SK-N-SH (cell line): ENCODE measurements around the gene RAPSN. TPM values are rescaled to one million over a fixed set of nuclear protein-coding genes. Genes with fewer than 3 reads are reported as not detected.

Experiments used
- CTCF ChIA-PET: fragments of 300-600, 350-600 bp; formaldehyde crosslinking; extraction: SDS; loops from one replicate; lab custom pipeline; 2021; lab: Yijun Ruan, JAX
- POLR2A ChIA-PET: fragments of 350-600 bp; sonication (Branson Sonifier 250); formaldehyde crosslinking; extraction: SDS; loops from one replicate; lab custom pipeline; 2020; ENCODE audit warnings: antibody characterized with exemption, inconsistent platforms; lab: Yijun Ruan, JAX
- DNase-seq: peaks from one replicate; pipeline ENCODE4 v3.0.0; 2012
- H2AFZ ChIP-seq: fragments of 200-600 bp; sonication (generic); 2 replicates; pipeline ENCODE4 v1.8.1; 2016; ENCODE audit warnings: antibody characterized with exemption, mild to moderate bottlenecking, low read depth
- H3F3A ChIP-seq: fragments of 200-600 bp; sonication (generic); replicated peaks from 2 replicates; pipeline ENCODE3; 2016; ENCODE audit warnings: antibody characterized with exemption, mild to moderate bottlenecking; ENCODE audit not compliant: insufficient read depth
- H3K27ac ChIP-seq, 2 experiments: fragments of 200-500 bp in 1 of 2; fragments of 200-600 bp in 1 of 2; sonication (Bioruptor generic) in 1 of 2; sonication (generic), shearing (Covaris generic) in 1 of 2; 2 replicates each; pipeline versions ENCODE4 v1.5.1 to v1.6.1; 2014 to 2016; ENCODE audit warnings: low read depth in 2 of 2, inconsistent platforms in 1 of 2, low read length in 1 of 2, mild to moderate bottlenecking in 1 of 2, mixed read lengths in 1 of 2
- H3K27me3 ChIP-seq: fragments of 200-600 bp; sonication (generic), shearing (Covaris generic); 2 replicates; pipeline ENCODE4 v1.6.1; 2016; ENCODE audit warnings: mixed run types; ENCODE audit not compliant: insufficient read depth
- H3K36me3 ChIP-seq, 2 experiments: fragments of 200-500 bp in 1 of 2; fragments of 200-600 bp in 1 of 2; sonication (Bioruptor generic) in 1 of 2; sonication (generic) in 1 of 2; replicated peaks in 1 of 2; 2 replicates each; pipeline versions ENCODE3 to v1.5.1; 2014 to 2016; ENCODE audit warnings: low read length in 1 of 2, mild to moderate bottlenecking in 1 of 2; ENCODE audit not compliant: insufficient read depth in 2 of 2, control insufficient read depth in 1 of 2
- H3K4me1 ChIP-seq, 2 experiments: fragments of 200-500 bp in 1 of 2; fragments of 200-600 bp in 1 of 2; sonication (Bioruptor generic) in 1 of 2; sonication (generic), shearing (Covaris generic) in 1 of 2; 2 replicates each; pipeline versions ENCODE4 v1.5.1 to v1.6.1; 2014 to 2016; ENCODE audit warnings: low read depth in 1 of 2, low read length in 1 of 2, mixed run types in 1 of 2; ENCODE audit not compliant: insufficient read depth in 2 of 2, control insufficient read depth in 1 of 2
- H3K4me2 ChIP-seq: fragments of 200-600 bp; sonication (generic), shearing (Covaris generic); 2 replicates; pipeline ENCODE4 v1.6.1; 2017; ENCODE audit warnings: mixed run types
- H3K4me3 ChIP-seq, 2 experiments: fragments of 200-500 bp in 1 of 2; fragments of 200-600 bp in 1 of 2; sonication (Bioruptor generic) in 1 of 2; sonication (generic), shearing (Covaris generic) in 1 of 2; 2 replicates each; pipeline versions ENCODE4 v1.5.1 to v1.8.1; 2014 to 2016; ENCODE audit warnings: low read depth in 2 of 2, inconsistent platforms in 1 of 2, low read length in 1 of 2, mild to moderate bottlenecking in 1 of 2, mixed read lengths in 1 of 2, moderate library complexity in 1 of 2
- H3K79me2 ChIP-seq: fragments of 200-600 bp; sonication (generic); 2 replicates; pipeline ENCODE4 v1.8.1; 2017; ENCODE audit warnings: mild to moderate bottlenecking; ENCODE audit not compliant: insufficient read depth
- H3K9ac ChIP-seq: fragments of 200-600 bp; sonication (generic); 2 replicates; pipeline ENCODE4 v1.6.1; 2017; ENCODE audit warnings: mixed run types
- H3K9me2 ChIP-seq: fragments of 200-600 bp; sonication (generic); 2 replicates; pipeline ENCODE4 v1.6.1; 2017; ENCODE audit warnings: mixed run types
- H3K9me3 ChIP-seq: fragments of 200-600 bp; sonication (generic); 2 replicates; pipeline ENCODE4 v1.6.1; 2017; ENCODE audit warnings: mixed run types, mild to moderate bottlenecking, moderate library complexity
- H4K20me1 ChIP-seq: fragments of 200-600 bp; sonication (generic); 2 replicates; pipeline ENCODE4 v1.6.1; 2017; ENCODE audit warnings: mild to moderate bottlenecking, mixed run types; ENCODE audit not compliant: insufficient read depth
- CHD2 ChIP-seq: fragments of 150-350 bp; IDR thresholded peaks from 2 replicates; pipeline ENCODE4 v1.6.1; 2018; ENCODE audit warnings: low read length; ENCODE audit not compliant: partially characterized antibody
- ELF1 ChIP-seq: IDR thresholded peaks from 2 replicates; pipeline ENCODE4 v1.4.0; 2012
- EP300 ChIP-seq, 2 experiments: IDR thresholded peaks; 2 replicates each; pipeline versions ENCODE4 v1.4.0 to v1.6.1; 2012; ENCODE audit warnings: borderline replicate concordance in 1 of 2, low read depth in 1 of 2, low read length in 1 of 2
- FOXJ3 ChIP-seq: sonication (generic); formaldehyde crosslinking; IDR thresholded peaks from 2 replicates; pipeline ENCODE4 v1.5.1; 2020; ENCODE audit warnings: mild to moderate bottlenecking, missing genetic modification reagents
- GABPA ChIP-seq: IDR thresholded peaks from 2 replicates; pipeline ENCODE4 v1.4.0; 2012; ENCODE audit warnings: low read depth, mild to moderate bottlenecking
- MEF2A ChIP-seq: IDR thresholded peaks from 2 replicates; pipeline ENCODE4 v1.4.0; 2012; ENCODE audit warnings: low read depth, borderline replicate concordance
- MXI1 ChIP-seq: IDR thresholded peaks from 2 replicates; pipeline ENCODE4 v1.6.1; 2012; ENCODE audit warnings: mild to moderate bottlenecking, low read depth, low read length, improper control_type of control experiment
- POLR2AphosphoS5 ChIP-seq: IDR thresholded peaks from 2 replicates; pipeline ENCODE4 v1.6.1; 2012; ENCODE audit warnings: low read depth, low read length
- RAD21 ChIP-seq: IDR thresholded peaks from 2 replicates; pipeline ENCODE4 v1.6.1; 2012; ENCODE audit warnings: mild to moderate bottlenecking, low read length
- RCOR1 ChIP-seq: fragments of 150-350 bp; IDR thresholded peaks from 2 replicates; pipeline ENCODE4 v1.6.1; 2017; ENCODE audit warnings: antibody characterized with exemption, low read length
- REST ChIP-seq: IDR thresholded peaks from 2 replicates; pipeline ENCODE4 v1.6.1; 2012; ENCODE audit warnings: mild to moderate bottlenecking, low read depth, low read length, moderate library complexity
- RFX5 ChIP-seq: IDR thresholded peaks from 2 replicates; pipeline ENCODE4 v1.6.1; 2012; ENCODE audit warnings: mild to moderate bottlenecking, improper control_type of control experiment, low read length
- RXRA ChIP-seq: IDR thresholded peaks from 2 replicates; pipeline ENCODE4 v1.4.0; 2012; ENCODE audit warnings: low read depth, mild to moderate bottlenecking, borderline replicate concordance
- SIN3A ChIP-seq: IDR thresholded peaks from 2 replicates; pipeline ENCODE4 v1.6.1; 2012; ENCODE audit warnings: low read depth, mild to moderate bottlenecking, low read length, moderate library complexity, borderline replicate concordance
- TEAD4 ChIP-seq: IDR thresholded peaks from 2 replicates; pipeline ENCODE4 v1.4.0; 2012; ENCODE audit warnings: mild to moderate bottlenecking, borderline replicate concordance; ENCODE audit not compliant: insufficient read depth
- WGBS: methylation state at CpG from one replicate; pipeline ENCODE4 v1.1.6; 2017; ENCODE audit warnings: low lambda C conversion rate; 5-methylcytosine and 5-hydroxymethylcytosine counted together
- polyA plus RNA-seq, 3 experiments: library from polyadenylated mRNA; depleted of rRNA; stranded (reverse); fragments of >200 nt; gene quantifications; 2 replicates each; pipeline ENCODE4 v1.2.3, GENCODE V29; 2012
- TF ChIP-seq, protein P1 (sequence below): fragments of 200-600 bp; sonication (generic); IDR thresholded peaks from 2 replicates; pipeline ENCODE4 v1.6.1; 2017; ENCODE audit warnings: antibody characterized with exemption, mild to moderate bottlenecking, moderate library complexity
- TF ChIP-seq, protein P2 (sequence below): fragments of 150-350 bp; IDR thresholded peaks from 2 replicates; pipeline ENCODE4 v1.6.1; 2017; ENCODE audit warnings: antibody characterized with exemption, low read length, low read depth, borderline replicate concordance
- TF ChIP-seq, protein P3 (sequence below): IDR thresholded peaks from 2 replicates; pipeline ENCODE4 v1.4.0; 2012; ENCODE audit warnings: low read depth
- TF ChIP-seq, protein P4 (sequence below): IDR thresholded peaks from 2 replicates; pipeline ENCODE4; 2012

The RAPSN gene
- polyA plus RNA-seq, 1 of the 3 experiments (the other 2 are of a cell fraction): 0.07 TPM

- no peak for TF ChIP-seq EP300 (IDR thresholded peaks at IDR 0.05; ENCODE audit: borderline replicate concordance in 1 of 2, low read depth in 1 of 2, low read length in 1 of 2)
- TF ChIP-seq REST: no peak
- TF ChIP-seq RAD21: no peak
- no peak for TF ChIP-seq RCOR1
Measured at GRCh38 chr11:47391077-47391583, 57.8 kb downstream of the RAPSN start (continued).

DNA sequence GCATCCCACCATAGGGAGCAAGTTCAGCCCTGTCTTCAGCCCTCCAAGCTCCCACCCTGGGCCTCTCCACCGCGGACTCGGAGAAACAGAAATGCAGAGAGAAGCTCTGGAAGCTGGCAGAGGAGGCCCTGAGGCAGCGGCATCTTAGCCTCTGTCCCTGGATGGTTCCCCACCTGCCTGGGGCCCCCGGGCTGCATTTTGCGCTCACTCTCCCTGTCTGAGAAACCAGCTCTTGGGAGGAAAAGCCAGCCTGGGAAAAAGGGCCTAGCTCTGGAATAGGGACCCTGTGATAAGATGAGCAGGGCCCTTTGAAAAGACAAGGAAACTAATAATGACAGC lies 58.5 kb downstream of the RAPSN start:
- H3K4me3 ChIP-seq: no peak overlapping the region
- WGBS: 96% methylated on average over 5 of the region's 6 CpGs
- CTCF ChIA-PET: interaction anchor here (1.2 to 7.9 kb wide), 3 partner anchors 17 to 63 kb away, joined by 3 to 78 read pairs (median 22); no protein-coding TSS in a partner anchor

More for the DNA sequence above, 58.5 kb downstream of the RAPSN start:
- Histone ChIP-seq H3K36me3 (no peaks in the 10 kb centered on the region), H2AFZ (no peak overlapping the region), H3K4me1 (no peaks in the 10 kb centered on the region), H3K4me2 (no peak overlapping the region), H3K9me2 (no peaks in the 10 kb centered on the region), H3K9me3 (no peaks in the 10 kb centered on the region), H3K9ac (no peak overlapping the region), H4K20me1 (no peaks in the 10 kb centered on the region), H3K79me2 (no peaks in the 10 kb centered on the region), H3K27ac (no peak overlapping the region), H3F3A (no peaks in the 10 kb centered on the region), H3K27me3 (no peaks in the 10 kb centered on the region)
- TF ChIP-seq, protein P1, sequence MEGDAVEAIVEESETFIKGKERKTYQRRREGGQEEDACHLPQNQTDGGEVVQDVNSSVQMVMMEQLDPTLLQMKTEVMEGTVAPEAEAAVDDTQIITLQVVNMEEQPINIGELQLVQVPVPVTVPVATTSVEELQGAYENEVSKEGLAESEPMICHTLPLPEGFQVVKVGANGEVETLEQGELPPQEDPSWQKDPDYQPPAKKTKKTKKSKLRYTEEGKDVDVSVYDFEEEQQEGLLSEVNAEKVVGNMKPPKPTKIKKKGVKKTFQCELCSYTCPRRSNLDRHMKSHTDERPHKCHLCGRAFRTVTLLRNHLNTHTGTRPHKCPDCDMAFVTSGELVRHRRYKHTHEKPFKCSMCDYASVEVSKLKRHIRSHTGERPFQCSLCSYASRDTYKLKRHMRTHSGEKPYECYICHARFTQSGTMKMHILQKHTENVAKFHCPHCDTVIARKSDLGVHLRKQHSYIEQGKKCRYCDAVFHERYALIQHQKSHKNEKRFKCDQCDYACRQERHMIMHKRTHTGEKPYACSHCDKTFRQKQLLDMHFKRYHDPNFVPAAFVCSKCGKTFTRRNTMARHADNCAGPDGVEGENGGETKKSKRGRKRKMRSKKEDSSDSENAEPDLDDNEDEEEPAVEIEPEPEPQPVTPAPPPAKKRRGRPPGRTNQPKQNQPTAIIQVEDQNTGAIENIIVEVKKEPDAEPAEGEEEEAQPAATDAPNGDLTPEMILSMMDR: no peak
- TF ChIP-seq POLR2AphosphoS5 (no peak), GABPA (no peak), RCOR1 (no peak), MEF2A (no peak), RFX5 (no peak), MXI1 (no peak), CHD2 (no peak), EP300 (IDR thresholded peaks at IDR 0.05; ENCODE audit: borderline replicate concordance in 1 of 2, low read depth in 1 of 2, low read length in 1 of 2) (no peak), ELF1 (no peak), TEAD4 (no peak), RXRA (no peak), SIN3A (no peak), FOXJ3 (CRISPR knock-in tag) (no peak)
- TF ChIP-seq, protein P2, sequence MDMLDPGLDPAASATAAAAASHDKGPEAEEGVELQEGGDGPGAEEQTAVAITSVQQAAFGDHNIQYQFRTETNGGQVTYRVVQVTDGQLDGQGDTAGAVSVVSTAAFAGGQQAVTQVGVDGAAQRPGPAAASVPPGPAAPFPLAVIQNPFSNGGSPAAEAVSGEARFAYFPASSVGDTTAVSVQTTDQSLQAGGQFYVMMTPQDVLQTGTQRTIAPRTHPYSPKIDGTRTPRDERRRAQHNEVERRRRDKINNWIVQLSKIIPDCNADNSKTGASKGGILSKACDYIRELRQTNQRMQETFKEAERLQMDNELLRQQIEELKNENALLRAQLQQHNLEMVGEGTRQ: no peak
- TF ChIP-seq, protein P3, sequence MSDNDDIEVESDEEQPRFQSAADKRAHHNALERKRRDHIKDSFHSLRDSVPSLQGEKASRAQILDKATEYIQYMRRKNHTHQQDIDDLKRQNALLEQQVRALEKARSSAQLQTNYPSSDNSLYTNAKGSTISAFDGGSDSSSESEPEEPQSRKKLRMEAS: no peak
- TF ChIP-seq, protein P4, sequence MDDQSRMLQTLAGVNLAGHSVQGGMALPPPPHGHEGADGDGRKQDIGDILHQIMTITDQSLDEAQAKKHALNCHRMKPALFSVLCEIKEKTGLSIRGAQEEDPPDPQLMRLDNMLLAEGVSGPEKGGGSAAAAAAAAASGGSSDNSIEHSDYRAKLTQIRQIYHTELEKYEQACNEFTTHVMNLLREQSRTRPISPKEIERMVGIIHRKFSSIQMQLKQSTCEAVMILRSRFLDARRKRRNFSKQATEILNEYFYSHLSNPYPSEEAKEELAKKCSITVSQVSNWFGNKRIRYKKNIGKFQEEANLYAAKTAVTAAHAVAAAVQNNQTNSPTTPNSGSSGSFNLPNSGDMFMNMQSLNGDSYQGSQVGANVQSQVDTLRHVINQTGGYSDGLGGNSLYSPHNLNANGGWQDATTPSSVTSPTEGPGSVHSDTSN: no peak
- no peak for DNase-seq
- POLR2A ChIA-PET: no interaction called here
